Astrocyte (in vitro differentiated cells and primary cell): Measurements from ENCODE around the gene NANOGP8.

Experiments
- CTCF ChIP-seq: IDR thresholded peaks from 2 replicates; pipeline ENCODE4 v1.5.1; 2011; ENCODE audit warnings: low read depth, mild to moderate bottlenecking, inconsistent platforms, low read length, moderate library complexity; ENCODE audit not compliant: insufficient read depth
- EZH2 ChIP-seq: IDR thresholded peaks from 2 replicates; pipeline ENCODE4 v1.6.1; 2012; ENCODE audit warnings: mild to moderate bottlenecking, low read length, inconsistent platforms; ENCODE audit not compliant: insufficient read depth

GRCh38 chr15:35120173-35120572 is 35.1 kb upstream of the NANOGP8 start:
- TF ChIP-seq EZH2 (no peak), CTCF (no peak)
